AG04450 (cell line): ENCODE measurements around the gene PRDM10. TPM values are rescaled to one million over a fixed set of nuclear protein-coding genes. Genes with fewer than 3 reads are reported as not detected.

Experiments
- CTCF ChIA-PET: fragments of 300-600, 350-600 bp; formaldehyde crosslinking; extraction: SDS; loops from one replicate; lab custom pipeline; 2022; ENCODE audit warnings: antibody characterized with exemption, inconsistent platforms; lab: Charles Lee
- POLR2A ChIA-PET: fragments of 350-600 bp; formaldehyde crosslinking; extraction: SDS; loops from one replicate; lab custom pipeline; 2021; ENCODE audit warnings: antibody characterized with exemption, inconsistent platforms; lab: Yijun Ruan, JAX
- DNase-seq: peaks from one replicate; pipeline ENCODE4 v3.0.0-alpha.2; 2011; ENCODE audit warnings: low read depth, low spot score
- H3K27ac ChIP-seq: one replicate; pipeline ENCODE4 v1.5.1; 2012; ENCODE audit warnings: low read depth, low read length, control low read depth
- H3K27me3 ChIP-seq: one replicate; pipeline ENCODE4 v1.6.0; 2012; ENCODE audit warnings: low read length; ENCODE audit not compliant: control insufficient read depth, insufficient read depth
- H3K4me3 ChIP-seq: 2 replicates; pipeline ENCODE4 v1.5.1; 2011; ENCODE audit warnings: mild to moderate bottlenecking, low read depth, low read length, control low read depth
- H3K9me3 ChIP-seq: 2 replicates; pipeline ENCODE4 v1.5.1; 2012; ENCODE audit warnings: low read length; ENCODE audit not compliant: control insufficient read depth, insufficient read depth
- CTCF ChIP-seq: IDR thresholded peaks from 2 replicates; pipeline ENCODE4 v1.5.1; 2011; ENCODE audit warnings: low read depth, low read length, control low read depth, inconsistent platforms
- polyA plus RNA-seq: library from polyadenylated mRNA; depleted of rRNA; stranded (reverse); fragments of >200 nt; gene quantifications from 2 replicates; pipeline ENCODE4 v1.2.3, GENCODE V29; 2011

Gene PRDM10
- polyA plus RNA-seq, 1 experiment: 3.9 TPM

DNA sequence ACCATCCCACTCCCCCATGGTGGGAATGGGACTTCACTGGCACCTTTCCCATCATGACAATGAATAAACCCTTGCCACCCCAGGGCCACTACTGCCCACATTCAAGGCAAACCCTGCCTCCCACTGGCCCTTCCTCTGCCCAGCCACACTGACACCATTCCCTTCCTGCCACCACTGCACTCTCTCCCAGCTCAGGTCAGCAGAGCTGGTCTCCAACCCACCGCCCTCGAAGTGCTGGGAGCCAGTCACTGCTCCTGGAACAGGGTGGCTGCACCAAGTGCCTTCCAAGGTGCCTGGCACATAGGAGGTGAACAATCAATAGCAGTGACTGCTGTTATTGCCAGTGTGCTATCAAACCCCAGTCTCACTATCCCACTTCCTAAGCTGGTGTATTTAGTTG, 27.1 kb downstream of the PRDM10 start:
- CTCF ChIA-PET: no interaction called here
- Histone ChIP-seq H3K9me3 (no peaks in the 10 kb centered on the region), H3K27me3 (no peaks in the 10 kb centered on the region), H3K27ac (no peak overlapping the region), H3K4me3 (no peak overlapping the region)
- no peak for TF ChIP-seq CTCF
- POLR2A ChIA-PET: no interaction called here
- DNase-seq: no peak

DNA sequence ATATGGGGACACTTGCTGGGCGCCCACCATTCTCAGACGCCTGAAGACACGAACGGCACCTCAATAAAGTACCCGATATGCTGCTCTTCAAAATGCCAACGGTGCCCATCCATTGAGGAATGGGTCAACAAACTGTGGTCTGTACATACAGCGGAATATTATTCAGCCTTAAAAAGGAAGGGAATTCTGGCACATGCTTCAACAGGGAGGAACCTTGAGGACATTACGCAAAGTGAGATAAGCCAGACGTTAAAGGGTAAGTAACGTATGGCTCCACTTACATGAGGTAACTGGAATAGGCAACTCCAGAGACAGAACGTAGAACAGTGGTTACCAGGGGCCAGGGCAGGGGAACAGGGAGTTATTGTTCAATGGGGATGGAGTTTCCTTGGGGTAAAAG, 28.0 kb downstream of the PRDM10 start:
- TF ChIP-seq CTCF: no peak
- no peaks in the 10 kb centered on the region for H3K9me3 ChIP-seq
- H3K27me3 ChIP-seq: no peaks in the 10 kb centered on the region
- DNase-seq: no peak
- ChIA-PET CTCF (no interaction called here), POLR2A (no interaction called here)
- no peak overlapping the region for H3K27ac ChIP-seq
- no peak overlapping the region for H3K4me3 ChIP-seq

- DNase-seq: no peak
- CTCF ChIA-PET: no interaction called here
- no peak for TF ChIP-seq CTCF
- POLR2A ChIA-PET: interaction anchor here (0.6 kb wide), 1 partner anchor 311 kb away, joined by 3 read pairs; no protein-coding TSS in a partner anchor
- Histone ChIP-seq H3K27ac (no peak overlapping the region), H3K9me3 (no peaks in the 10 kb centered on the region), H3K27me3 (no peaks in the 10 kb centered on the region), H3K4me3 (no peak overlapping the region)
Measured at GRCh38 chr11:129974237-129974636, 28.4 kb downstream of the PRDM10 start.

DNA sequence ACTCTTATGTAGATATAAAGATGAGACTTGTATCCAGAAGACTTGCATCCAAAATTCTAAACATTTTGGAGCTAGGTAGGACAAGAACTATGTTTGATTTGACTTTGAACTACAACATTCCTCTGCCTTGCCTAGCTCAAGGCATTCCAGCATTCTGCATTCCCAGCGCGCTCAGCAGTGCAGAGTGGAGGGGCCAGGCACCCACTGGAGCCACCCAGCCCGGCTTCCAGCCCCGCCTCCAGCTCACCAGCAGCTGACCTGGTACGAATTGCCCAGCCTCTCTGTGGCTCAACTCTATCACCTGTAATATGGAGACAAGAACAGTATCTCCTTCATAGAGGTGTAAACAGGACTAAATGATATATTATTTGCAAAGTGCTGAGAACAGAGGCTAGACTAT, 28.8 kb downstream of the PRDM10 start:
- ChIA-PET CTCF (interaction anchor here (0.8 to 1.2 kb wide), 2 partner anchors 17 to 159 kb away, joined by 3 to 6 read pairs; no protein-coding TSS in a partner anchor), POLR2A (interaction anchor here (0.6 to 0.7 kb wide), 2 partner anchors 29 to 312 kb away, joined by 3 read pairs; partner anchors contain the start of gene PRDM10)
- Histone ChIP-seq H3K27ac (no peak overlapping the region), H3K27me3 (no peaks in the 10 kb centered on the region), H3K9me3 (no peaks in the 10 kb centered on the region), H3K4me3 (no peak overlapping the region)
- no peak for TF ChIP-seq CTCF
- DNase-seq: no peak

GRCh38 chr11:129973068-129973467, 29.6 kb downstream of the PRDM10 start:
- Histone ChIP-seq H3K27me3 (no peaks in the 10 kb centered on the region), H3K27ac (no peak overlapping the region), H3K4me3 (no peak overlapping the region), H3K9me3 (no peaks in the 10 kb centered on the region)
- no peak for DNase-seq
- CTCF ChIA-PET: interaction anchor here (0.8 to 1.2 kb wide), 2 partner anchors 18 to 159 kb away, joined by 3 to 6 read pairs; no protein-coding TSS in a partner anchor
- POLR2A ChIA-PET: interaction anchor here (0.6 kb wide), 1 partner anchor 502 kb away, joined by 3 read pairs; no protein-coding TSS in a partner anchor
- TF ChIP-seq CTCF: no peak
